ENCODE data around the gene DDX49. TPM values are rescaled to one million over a fixed set of nuclear protein-coding genes. Genes with fewer than 3 reads are reported as not detected.

DDX49 gene
- total and polyA plus RNA-seq, 4 donors = 13.2 to 36.1 (median 29.2) TPM

DNA sequence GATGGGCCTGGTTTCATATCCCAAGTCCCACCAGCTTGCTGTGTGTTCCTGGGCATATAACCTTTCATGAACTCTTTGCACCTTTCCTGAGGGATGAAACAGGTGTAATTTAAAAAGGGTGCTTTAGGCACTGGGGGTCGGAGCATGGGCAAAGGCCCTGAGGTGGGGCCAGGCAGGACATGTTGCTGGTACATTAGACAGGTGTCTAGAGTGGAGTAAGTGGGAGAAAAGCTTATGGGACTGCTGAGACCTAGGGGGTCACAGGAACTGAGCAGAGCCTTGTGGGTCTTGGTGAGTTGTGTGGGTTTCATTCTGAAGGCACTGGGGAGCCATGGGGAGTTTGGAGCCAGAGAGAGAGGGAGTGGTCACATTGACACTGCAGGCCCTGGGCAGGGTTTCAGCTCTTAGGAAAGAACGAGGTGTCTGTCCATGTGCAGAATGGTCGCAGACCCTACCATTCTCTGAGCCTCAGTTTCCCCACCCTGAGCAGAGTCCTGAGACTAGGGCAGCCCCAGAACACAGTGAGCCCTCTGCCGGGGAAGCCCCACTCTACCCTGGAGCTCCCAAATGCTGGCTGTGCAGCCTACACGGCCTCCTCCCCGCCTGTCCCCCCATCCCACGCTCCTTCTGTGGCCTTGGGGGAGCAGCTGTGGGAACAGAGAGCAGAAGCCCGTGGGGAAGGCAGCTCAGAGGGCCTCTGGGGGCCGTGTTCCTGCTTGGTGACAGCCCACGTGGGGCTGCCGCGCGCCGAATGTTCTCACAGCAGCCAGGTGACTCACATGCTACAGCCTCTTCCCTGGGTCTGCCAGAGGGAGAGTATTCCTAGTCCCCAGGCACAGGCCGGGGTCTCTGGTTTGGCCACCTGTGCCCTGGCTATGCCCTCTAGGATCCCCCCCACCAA, 28.8 kb downstream of the DDX49 start:
- Histone ChIP-seq H3K9ac (ENCODE audit: low read depth in 1 of 2, low read length in 2 of 2) (no peak overlapping the region), H3K4me1 (ENCODE audit: control insufficient read depth in 4 of 4, insufficient read depth in 4 of 4, low read length in 3 of 4) (no peaks in the 10 kb centered on the region), H3K9me3 (ENCODE audit: control insufficient read depth in 4 of 4, low read length in 3 of 4) (no peaks in the 10 kb centered on the region), H3K4me3 (ENCODE audit: low read depth in 1 of 3, low read length in 3 of 3) (no peak overlapping the region), H3K36me3 (ENCODE audit: control insufficient read depth in 4 of 4, insufficient read depth in 3 of 4, low read depth in 1 of 4, low read length in 3 of 4) (no peaks in the 10 kb centered on the region), H3K27ac (ENCODE audit: low read depth in 1 of 2, low read length in 2 of 2) (no peak overlapping the region), H3K27me3 (ENCODE audit: control insufficient read depth in 4 of 4, insufficient read depth in 4 of 4, low read length in 3 of 4) (no peaks in the 10 kb centered on the region)
- TF ChIP-seq HNF4A (conservative IDR thresholded peaks at IDR 0.05) (no peak), TAF1 (conservative IDR thresholded peaks at IDR 0.05) (no peak), JUND (IDR thresholded peaks at IDR 0.05) (no peak), RAD21 (IDR thresholded peaks at IDR 0.05) (no peak), YY1 (IDR thresholded peaks at IDR 0.05) (no peak), NR2F2 (IDR thresholded peaks at IDR 0.05) (no peak), EGR1 (IDR thresholded peaks at IDR 0.05; ENCODE audit: low read depth in 2 of 2) (no peak), GABPA (IDR thresholded peaks at IDR 0.05 in 1 of 2, conservative IDR thresholded peaks at IDR 0.05 in 1 of 2) (no peak), SP1 (IDR thresholded peaks at IDR 0.05) (no peak), FOXA2 (IDR thresholded peaks at IDR 0.05) (no peak), FOXA1 (IDR thresholded peaks at IDR 0.05) (no peak), HNF4G (IDR thresholded peaks at IDR 0.05) (no peak)
- TF ChIP-seq, protein P1, sequence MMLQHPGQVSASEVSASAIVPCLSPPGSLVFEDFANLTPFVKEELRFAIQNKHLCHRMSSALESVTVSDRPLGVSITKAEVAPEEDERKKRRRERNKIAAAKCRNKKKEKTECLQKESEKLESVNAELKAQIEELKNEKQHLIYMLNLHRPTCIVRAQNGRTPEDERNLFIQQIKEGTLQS (IDR thresholded peaks at IDR 0.05) = no peak
- TF ChIP-seq, protein P2, sequence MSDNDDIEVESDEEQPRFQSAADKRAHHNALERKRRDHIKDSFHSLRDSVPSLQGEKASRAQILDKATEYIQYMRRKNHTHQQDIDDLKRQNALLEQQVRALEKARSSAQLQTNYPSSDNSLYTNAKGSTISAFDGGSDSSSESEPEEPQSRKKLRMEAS (IDR thresholded peaks at IDR 0.05) = no peak
- TF ChIP-seq, protein P3, sequence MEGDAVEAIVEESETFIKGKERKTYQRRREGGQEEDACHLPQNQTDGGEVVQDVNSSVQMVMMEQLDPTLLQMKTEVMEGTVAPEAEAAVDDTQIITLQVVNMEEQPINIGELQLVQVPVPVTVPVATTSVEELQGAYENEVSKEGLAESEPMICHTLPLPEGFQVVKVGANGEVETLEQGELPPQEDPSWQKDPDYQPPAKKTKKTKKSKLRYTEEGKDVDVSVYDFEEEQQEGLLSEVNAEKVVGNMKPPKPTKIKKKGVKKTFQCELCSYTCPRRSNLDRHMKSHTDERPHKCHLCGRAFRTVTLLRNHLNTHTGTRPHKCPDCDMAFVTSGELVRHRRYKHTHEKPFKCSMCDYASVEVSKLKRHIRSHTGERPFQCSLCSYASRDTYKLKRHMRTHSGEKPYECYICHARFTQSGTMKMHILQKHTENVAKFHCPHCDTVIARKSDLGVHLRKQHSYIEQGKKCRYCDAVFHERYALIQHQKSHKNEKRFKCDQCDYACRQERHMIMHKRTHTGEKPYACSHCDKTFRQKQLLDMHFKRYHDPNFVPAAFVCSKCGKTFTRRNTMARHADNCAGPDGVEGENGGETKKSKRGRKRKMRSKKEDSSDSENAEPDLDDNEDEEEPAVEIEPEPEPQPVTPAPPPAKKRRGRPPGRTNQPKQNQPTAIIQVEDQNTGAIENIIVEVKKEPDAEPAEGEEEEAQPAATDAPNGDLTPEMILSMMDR (IDR thresholded peaks at IDR 0.05; ENCODE audit: low read depth, low read length, missing input control) = no peak
- DNase-seq (ENCODE audit: low spot score) = no peak
- 83% methylated on average over 15 of the region's 15 CpGs for WGBS

DNA sequence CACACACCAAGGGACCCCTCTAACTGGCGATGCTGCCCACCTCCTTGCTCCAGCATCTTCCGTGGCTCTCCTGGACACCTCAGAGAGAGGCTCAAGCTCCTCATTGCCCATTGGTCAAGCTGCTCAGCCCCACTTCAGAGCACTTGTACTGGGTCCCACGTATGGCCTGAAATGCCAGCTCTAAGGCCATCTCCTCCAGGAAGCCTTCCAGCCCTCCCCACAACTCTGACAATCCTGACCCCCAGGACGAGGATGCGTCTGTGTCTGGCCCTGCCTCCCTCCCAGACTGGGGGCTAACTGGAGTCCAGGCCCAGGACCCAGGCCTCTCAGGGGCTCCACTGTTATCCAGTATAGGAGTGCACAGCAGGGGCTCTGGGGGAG, 29.5 kb downstream of the DDX49 start:
- no peaks in the 10 kb centered on the region for H3K27me3 ChIP-seq (ENCODE audit: control insufficient read depth in 4 of 4, insufficient read depth in 4 of 4, low read length in 3 of 4)
- H3K27ac ChIP-seq (ENCODE audit: low read depth in 1 of 2, low read length in 2 of 2) = no peak overlapping the region
- H3K36me3 ChIP-seq (ENCODE audit: control insufficient read depth in 4 of 4, insufficient read depth in 3 of 4, low read depth in 1 of 4, low read length in 3 of 4) = no peaks in the 10 kb centered on the region
- WGBS = 86% methylated on average over 5 of the region's 5 CpGs
- no peaks in the 10 kb centered on the region for H3K4me1 ChIP-seq (ENCODE audit: control insufficient read depth in 4 of 4, insufficient read depth in 4 of 4, low read length in 3 of 4)
- no peaks in the 10 kb centered on the region for H3K9me3 ChIP-seq (ENCODE audit: control insufficient read depth in 4 of 4, low read length in 3 of 4)
- TF ChIP-seq RXRA (IDR thresholded peaks at IDR 0.05) = no peak
- no peak for TF ChIP-seq NR2F2 (IDR thresholded peaks at IDR 0.05)
- TF ChIP-seq, protein P2 (IDR thresholded peaks at IDR 0.05) = no peak
- TF ChIP-seq FOXA1 (IDR thresholded peaks at IDR 0.05) = no peak
- TF ChIP-seq, protein P1 (IDR thresholded peaks at IDR 0.05) = no peak
- TF ChIP-seq YY1 (IDR thresholded peaks at IDR 0.05) = no peak
- no peak for TF ChIP-seq FOXA2 (IDR thresholded peaks at IDR 0.05)
- no peak for TF ChIP-seq RAD21 (IDR thresholded peaks at IDR 0.05)
- TF ChIP-seq, protein P4, sequence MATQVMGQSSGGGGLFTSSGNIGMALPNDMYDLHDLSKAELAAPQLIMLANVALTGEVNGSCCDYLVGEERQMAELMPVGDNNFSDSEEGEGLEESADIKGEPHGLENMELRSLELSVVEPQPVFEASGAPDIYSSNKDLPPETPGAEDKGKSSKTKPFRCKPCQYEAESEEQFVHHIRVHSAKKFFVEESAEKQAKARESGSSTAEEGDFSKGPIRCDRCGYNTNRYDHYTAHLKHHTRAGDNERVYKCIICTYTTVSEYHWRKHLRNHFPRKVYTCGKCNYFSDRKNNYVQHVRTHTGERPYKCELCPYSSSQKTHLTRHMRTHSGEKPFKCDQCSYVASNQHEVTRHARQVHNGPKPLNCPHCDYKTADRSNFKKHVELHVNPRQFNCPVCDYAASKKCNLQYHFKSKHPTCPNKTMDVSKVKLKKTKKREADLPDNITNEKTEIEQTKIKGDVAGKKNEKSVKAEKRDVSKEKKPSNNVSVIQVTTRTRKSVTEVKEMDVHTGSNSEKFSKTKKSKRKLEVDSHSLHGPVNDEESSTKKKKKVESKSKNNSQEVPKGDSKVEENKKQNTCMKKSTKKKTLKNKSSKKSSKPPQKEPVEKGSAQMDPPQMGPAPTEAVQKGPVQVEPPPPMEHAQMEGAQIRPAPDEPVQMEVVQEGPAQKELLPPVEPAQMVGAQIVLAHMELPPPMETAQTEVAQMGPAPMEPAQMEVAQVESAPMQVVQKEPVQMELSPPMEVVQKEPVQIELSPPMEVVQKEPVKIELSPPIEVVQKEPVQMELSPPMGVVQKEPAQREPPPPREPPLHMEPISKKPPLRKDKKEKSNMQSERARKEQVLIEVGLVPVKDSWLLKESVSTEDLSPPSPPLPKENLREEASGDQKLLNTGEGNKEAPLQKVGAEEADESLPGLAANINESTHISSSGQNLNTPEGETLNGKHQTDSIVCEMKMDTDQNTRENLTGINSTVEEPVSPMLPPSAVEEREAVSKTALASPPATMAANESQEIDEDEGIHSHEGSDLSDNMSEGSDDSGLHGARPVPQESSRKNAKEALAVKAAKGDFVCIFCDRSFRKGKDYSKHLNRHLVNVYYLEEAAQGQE (IDR thresholded peaks at IDR 0.05) = no peak
- TF ChIP-seq JUND (IDR thresholded peaks at IDR 0.05) = no peak
- TF ChIP-seq HNF4G (IDR thresholded peaks at IDR 0.05) = no peak
- TF ChIP-seq, protein P3 (IDR thresholded peaks at IDR 0.05; ENCODE audit: low read depth, low read length, missing input control) = no peak
- H3K4me3 ChIP-seq (ENCODE audit: low read depth in 1 of 3, low read length in 3 of 3) = no peak overlapping the region
- no peak overlapping the region for H3K9ac ChIP-seq (ENCODE audit: low read depth in 1 of 2, low read length in 2 of 2)
- DNase-seq (ENCODE audit: low spot score) = no peak
